ENCODE data around the gene LACC1.

LACC1 gene

DNA sequence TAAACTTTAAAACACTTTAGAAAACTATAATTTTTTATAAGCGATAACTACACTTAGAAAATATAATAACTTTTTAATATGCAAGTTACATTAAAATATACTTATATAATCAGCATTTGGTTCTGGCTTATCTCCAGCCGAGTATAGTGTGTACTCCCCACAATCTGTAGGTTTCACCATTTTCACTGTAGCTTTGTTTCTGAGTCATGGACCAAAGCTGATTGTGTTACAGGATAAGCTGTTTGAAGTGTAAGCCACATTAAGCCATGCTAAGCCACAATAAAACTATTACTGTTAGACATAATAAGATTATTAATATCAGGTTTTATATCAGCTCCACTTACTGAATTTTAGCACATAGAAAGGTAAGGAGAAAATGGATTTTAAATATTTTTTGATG is 44.0 kb upstream of the LACC1 start:
- no peak overlapping the region for H3K4me3 ChIP-seq (ENCODE audit: insufficient read depth, low read length, poor library complexity, severe bottlenecking)
- no peak overlapping the region for H3K4me2 ChIP-seq (ENCODE audit: low read depth, low read length, poor library complexity, severe bottlenecking)
- no peaks in the 10 kb centered on the region for H3K79me2 ChIP-seq (ENCODE audit: insufficient read depth, low read length)
- no peak overlapping the region for H3K9ac ChIP-seq (ENCODE audit: low read length)
- H3K9me3 ChIP-seq (ENCODE audit: insufficient read depth, low read length): no peaks in the 10 kb centered on the region
- no peaks in the 10 kb centered on the region for H3F3A ChIP-seq (ENCODE audit: insufficient read depth)
- no peaks in the 10 kb centered on the region for H3K9me2 ChIP-seq (replicated peaks; ENCODE audit: insufficient read depth, low read length)
- H3K27ac ChIP-seq (ENCODE audit: low read depth, low read length): no peak overlapping the region
- H3K36me3 ChIP-seq (ENCODE audit: low read length): no peaks in the 10 kb centered on the region
- TF ChIP-seq, protein P1, sequence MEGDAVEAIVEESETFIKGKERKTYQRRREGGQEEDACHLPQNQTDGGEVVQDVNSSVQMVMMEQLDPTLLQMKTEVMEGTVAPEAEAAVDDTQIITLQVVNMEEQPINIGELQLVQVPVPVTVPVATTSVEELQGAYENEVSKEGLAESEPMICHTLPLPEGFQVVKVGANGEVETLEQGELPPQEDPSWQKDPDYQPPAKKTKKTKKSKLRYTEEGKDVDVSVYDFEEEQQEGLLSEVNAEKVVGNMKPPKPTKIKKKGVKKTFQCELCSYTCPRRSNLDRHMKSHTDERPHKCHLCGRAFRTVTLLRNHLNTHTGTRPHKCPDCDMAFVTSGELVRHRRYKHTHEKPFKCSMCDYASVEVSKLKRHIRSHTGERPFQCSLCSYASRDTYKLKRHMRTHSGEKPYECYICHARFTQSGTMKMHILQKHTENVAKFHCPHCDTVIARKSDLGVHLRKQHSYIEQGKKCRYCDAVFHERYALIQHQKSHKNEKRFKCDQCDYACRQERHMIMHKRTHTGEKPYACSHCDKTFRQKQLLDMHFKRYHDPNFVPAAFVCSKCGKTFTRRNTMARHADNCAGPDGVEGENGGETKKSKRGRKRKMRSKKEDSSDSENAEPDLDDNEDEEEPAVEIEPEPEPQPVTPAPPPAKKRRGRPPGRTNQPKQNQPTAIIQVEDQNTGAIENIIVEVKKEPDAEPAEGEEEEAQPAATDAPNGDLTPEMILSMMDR (IDR thresholded peaks at IDR 0.05; ENCODE audit: insufficient read depth, low read length, poor library complexity, severe bottlenecking): no peak
- TF ChIP-seq EZH2phosphoT487 (conservative IDR thresholded peaks at IDR 0.05; ENCODE audit: low read length): no peak
- no peaks in the 10 kb centered on the region for H3K27me3 ChIP-seq (ENCODE audit: low read length)
- no peaks in the 10 kb centered on the region for H4K20me1 ChIP-seq (ENCODE audit: low read depth, low read length)
- no peak overlapping the region for H2AFZ ChIP-seq (ENCODE audit: low read depth, low read length, severe bottlenecking)

DNA sequence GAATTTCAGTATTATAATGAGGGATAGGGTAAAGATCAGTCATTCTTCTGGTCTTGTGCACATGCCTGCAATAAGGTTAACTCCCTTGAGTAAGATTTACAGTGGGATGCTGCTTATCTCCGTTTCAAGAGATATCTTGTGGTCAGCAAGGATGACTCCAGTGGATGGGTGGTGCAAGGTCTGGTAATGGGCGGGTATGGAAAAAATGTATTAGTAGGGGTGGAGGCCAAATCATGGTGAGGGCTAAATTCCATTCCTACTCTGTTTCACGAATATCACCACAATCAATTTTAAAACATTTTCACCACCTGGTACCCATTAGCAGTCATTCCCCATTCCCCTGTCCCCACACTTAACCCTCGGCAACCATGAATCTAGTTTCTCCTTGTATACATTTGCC is 40.8 kb upstream of the LACC1 start:
- Histone ChIP-seq H3K27ac (ENCODE audit: low read depth, low read length) (no peak overlapping the region), H2AFZ (ENCODE audit: low read depth, low read length, severe bottlenecking) (no peak overlapping the region), H3K9me2 (replicated peaks; ENCODE audit: insufficient read depth, low read length) (no peaks in the 10 kb centered on the region), H3F3A (ENCODE audit: insufficient read depth) (no peaks in the 10 kb centered on the region), H3K9me3 (ENCODE audit: insufficient read depth, low read length) (no peaks in the 10 kb centered on the region), H3K79me2 (ENCODE audit: insufficient read depth, low read length) (no peaks in the 10 kb centered on the region), H4K20me1 (ENCODE audit: low read depth, low read length) (no peaks in the 10 kb centered on the region), H3K4me2 (ENCODE audit: low read depth, low read length, poor library complexity, severe bottlenecking) (no peak overlapping the region), H3K27me3 (ENCODE audit: low read length) (no peaks in the 10 kb centered on the region), H3K9ac (ENCODE audit: low read length) (no peak overlapping the region), H3K36me3 (ENCODE audit: low read length) (no peaks in the 10 kb centered on the region), H3K4me3 (ENCODE audit: insufficient read depth, low read length, poor library complexity, severe bottlenecking) (no peak overlapping the region)
- TF ChIP-seq EZH2phosphoT487 (conservative IDR thresholded peaks at IDR 0.05; ENCODE audit: low read length): no peak
- TF ChIP-seq, protein P1 (IDR thresholded peaks at IDR 0.05; ENCODE audit: insufficient read depth, low read length, poor library complexity, severe bottlenecking): no peak

DNA sequence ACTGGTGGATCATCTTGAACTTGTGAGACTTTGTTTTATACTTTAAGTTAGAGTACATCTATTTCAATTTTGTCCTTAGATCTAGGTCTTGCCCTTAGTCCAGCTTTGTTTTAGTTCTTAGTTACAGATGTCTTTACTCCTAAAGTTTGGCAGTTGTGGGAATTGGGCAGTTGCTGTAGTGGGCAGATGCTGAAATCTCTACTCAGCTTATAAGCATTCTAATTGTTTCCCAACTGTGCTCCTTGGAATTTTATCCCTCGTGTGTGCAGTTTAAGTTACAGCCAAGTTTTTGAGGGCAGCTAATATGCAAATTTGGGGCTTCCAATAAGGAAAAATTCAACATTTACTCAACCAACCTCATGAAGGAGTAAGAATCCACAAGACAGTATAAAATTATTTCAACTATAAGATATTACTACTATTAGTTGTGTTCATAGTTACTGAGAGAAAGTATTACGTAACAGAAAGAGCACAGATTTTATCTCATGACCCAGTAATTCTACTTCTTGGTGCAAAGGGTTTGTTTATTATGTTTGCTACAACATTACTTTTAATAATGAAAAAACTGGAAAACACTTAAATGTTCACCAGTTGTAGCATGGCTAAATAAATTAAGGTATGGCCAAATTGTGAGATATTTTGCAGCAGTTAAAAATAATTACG is 33.1 kb upstream of the LACC1 start:
- H2AFZ ChIP-seq (ENCODE audit: low read depth, low read length, severe bottlenecking): no peak overlapping the region
- no peaks in the 10 kb centered on the region for H3F3A ChIP-seq (ENCODE audit: insufficient read depth)
- no peak overlapping the region for H3K4me2 ChIP-seq (ENCODE audit: low read depth, low read length, poor library complexity, severe bottlenecking)
- H3K36me3 ChIP-seq (ENCODE audit: low read length): peaks cover 4% of the 10 kb centered on the region; the same call in 1 of the 2 replicates
- TF ChIP-seq, protein P1 (IDR thresholded peaks at IDR 0.05; ENCODE audit: insufficient read depth, low read length, poor library complexity, severe bottlenecking): no peak
- no peak for TF ChIP-seq EZH2phosphoT487 (conservative IDR thresholded peaks at IDR 0.05; ENCODE audit: low read length)
- H3K27me3 ChIP-seq (ENCODE audit: low read length): no peaks in the 10 kb centered on the region
- no peaks in the 10 kb centered on the region for H3K79me2 ChIP-seq (ENCODE audit: insufficient read depth, low read length)
- H3K4me3 ChIP-seq (ENCODE audit: insufficient read depth, low read length, poor library complexity, severe bottlenecking): no peak overlapping the region
- H4K20me1 ChIP-seq (ENCODE audit: low read depth, low read length): no peaks in the 10 kb centered on the region
- H3K9me3 ChIP-seq (ENCODE audit: insufficient read depth, low read length): peaks cover 5% of the 10 kb centered on the region; the same call in 1 of the 2 replicates
- no peak overlapping the region for H3K9ac ChIP-seq (ENCODE audit: low read length)
- H3K27ac ChIP-seq (ENCODE audit: low read depth, low read length): no peak overlapping the region
- no peaks in the 10 kb centered on the region for H3K9me2 ChIP-seq (replicated peaks; ENCODE audit: insufficient read depth, low read length)
